Kidney (tissue), 14 donors: ENCODE data around the gene NDOR1. TPM values are rescaled to one million over a fixed set of nuclear protein-coding genes. Genes with fewer than 3 reads are reported as not detected.
"Not testable (repeated sequence)": the region's sequence is repeated elsewhere in the genome, so short reads cannot be mapped to it uniquely, and the experiment has no call there.

Experiments used
- DNase-seq, 5 donors: peaks; one replicate each; pipeline ENCODE4 v3.0.0-alpha.2; 2013 to 2020
- FAIRE-seq: peaks from 2 replicates; lab custom pipeline; 2012; peaks lifted over from hg19 to GRCh38; lab: Jason Lieb, UNC
- H3K27ac ChIP-seq, 2 donors: one replicate each; pipeline ENCODE4 v1.7.0; 2013; ENCODE audit warnings: low read depth in 2 of 2, low read length in 2 of 2, inconsistent platforms in 1 of 2
- H3K27me3 ChIP-seq: one replicate; pipeline ENCODE4 v1.7.1; 2013; ENCODE audit warnings: low read length, inconsistent platforms; ENCODE audit not compliant: control insufficient read depth, insufficient read depth
- H3K36me3 ChIP-seq, 3 donors: one replicate each; pipeline versions ENCODE4 v1.7.0 to v1.7.1; 2013; ENCODE audit warnings: low read length in 3 of 3, control low read depth in 1 of 3, inconsistent platforms in 1 of 3; ENCODE audit not compliant: insufficient read depth in 3 of 3, control insufficient read depth in 2 of 3
- H3K4me1 ChIP-seq, 3 donors: one replicate each; pipeline versions ENCODE4 v1.7.0 to v1.7.1; 2013; ENCODE audit warnings: low read length in 3 of 3, inconsistent platforms in 1 of 3, low read depth in 1 of 3; ENCODE audit not compliant: control insufficient read depth in 2 of 3, insufficient read depth in 2 of 3
- H3K4me3 ChIP-seq, 3 donors: one replicate each; pipeline versions ENCODE4 v1.7.0 to v1.8.1; 2013; ENCODE audit warnings: low read length in 3 of 3, control low read depth in 1 of 3, inconsistent platforms in 1 of 3
- H3K9ac ChIP-seq, 3 donors: one replicate each; pipeline versions ENCODE4 v1.7.0 to v1.7.1; 2013; ENCODE audit warnings: low read length in 3 of 3, control low read depth in 1 of 3, inconsistent platforms in 1 of 3
- H3K9me3 ChIP-seq, 3 donors: one replicate each; pipeline versions ENCODE4 v1.7.0 to v1.7.1; 2013; ENCODE audit warnings: low read length in 3 of 3, control low read depth in 1 of 3, inconsistent platforms in 1 of 3; ENCODE audit not compliant: control insufficient read depth in 2 of 3, insufficient read depth in 1 of 3
- CTCF ChIP-seq: IDR thresholded peaks from 3 replicates; pipeline ENCODE4 v1.5.1; 2012; ENCODE audit warnings: mild to moderate bottlenecking, moderate library complexity, borderline replicate concordance; ENCODE audit not compliant: insufficient read depth; ENCODE audit errors: extremely low read depth
- intact Hi-C: fragments of 100-400 bp; cut with DNase I; formaldehyde crosslinking; loops from one replicate; pipeline ENCODE4 v1.11.1; 2022
- polyA plus RNA-seq: library from polyadenylated mRNA; stranded (reverse); fragments of 350-450 nt; fragmentation: Illumina TruSeq; extraction: RNeasy Lipid Tissue Mini Kit (QIAGEN cat#74804); gene quantifications from one replicate; pipeline ENCODE4 v1.2.3, GENCODE V29; 2014; ENCODE audit warnings: low read depth, low replicate concordance; ENCODE audit not compliant: insufficient read depth
- total RNA-seq: library from RNA; stranded (reverse); fragmentation: NEBNext Ultra II Directional; extraction: Animal tissue kit (Norgen Biotek cat#: 25700); gene quantifications from one replicate; pipeline ENCODE4 v1.2.1, GENCODE V29; 2021
- donor health status: control.
- donor health status: control.
- donor health status: control.
- donor health status: control.
- donor health status: control.
- donor health status: DM: yes; HTN: yes; CAD: no.
- donor health status: Normal renal cell carcinoma (clear cell type).

Gene NDOR1
- total and polyA plus RNA-seq, 2 donors from 2014 or later: 5.9 to 17.8 TPM

- no peak for TF ChIP-seq CTCF
- H3K27me3 ChIP-seq: no peaks in the 10 kb centered on the region
- DNase-seq (no peak), FAIRE-seq (no peak)
- intact Hi-C loops: no loop called here
- H3K36me3 ChIP-seq: peaks cover 2 to 13% (median 6%) of the 10 kb centered on the region in 3 donors
- H3K4me1 ChIP-seq: peaks cover 0 to 16% (median 11%) of the 10 kb centered on the region in 3 donors
- H3K4me3 ChIP-seq: peak overlapping the region; percentile 32 to 76 (median 70)
- H3K9ac ChIP-seq: peak overlapping the region in 2 of 3 donors; percentile 71 to 77
- no peaks in the 10 kb centered on the region for H3K9me3 ChIP-seq
- peak overlapping the region; percentile 78 to 83 for H3K27ac ChIP-seq
Observed at GRCh38 chr9:137242269-137243203, 37.0 kb downstream of the NDOR1 start.

GRCh38 chr9:137243266-137243625 lies 37.7 kb downstream of the NDOR1 start:
- H3K27ac ChIP-seq, intact Hi-C loops, DNase-seq, H3K9me3 ChIP-seq, FAIRE-seq, H3K27me3 ChIP-seq: not testable (repeated sequence)
- Histone ChIP-seq H3K9ac (peak overlapping the region in 1 of 3 donors; percentile 3), H3K36me3 (peaks cover 2 to 13% (median 6%) of the 10 kb centered on the region in 3 donors), H3K4me1 (peaks cover 0 to 15% (median 11%) of the 10 kb centered on the region in 3 donors), H3K4me3 (peak overlapping the region in 1 of 3 donors; percentile 76)

GRCh38 chr9:137243626-137244485 lies 38.4 kb downstream of the NDOR1 start:
- Histone ChIP-seq H3K4me3 (no peak overlapping the region), H3K9ac (peak overlapping the region in 1 of 3 donors; percentile 3), H3K9me3 (no peaks in the 10 kb centered on the region), H3K27me3 (no peaks in the 10 kb centered on the region), H3K27ac (no peak overlapping the region), H3K4me1 (peaks cover 0 to 15% (median 11%) of the 10 kb centered on the region in 3 donors), H3K36me3 (peaks cover 2 to 13% (median 6%) of the 10 kb centered on the region in 3 donors)
- FAIRE-seq (no peak), DNase-seq (no peak)
- intact Hi-C loops: no loop called here
- no peak for TF ChIP-seq CTCF
